HL-60 (cell line): ENCODE data around the gene SSC5D.

Source experiments
- DNase-seq, 2 experiments: peaks; one replicate each; pipeline ENCODE4 v3.0.0-alpha.2; 2010 to 2020; ENCODE audit warnings: low read depth in 1 of 2, low spot score in 1 of 2
- H3K27ac ChIP-seq: fragments of 250-450 bp; sonication (Bioruptor Pico); replicated peaks from 2 replicates; pipeline ENCODE4 v1.5.1; 2020; ENCODE audit warnings: mild to moderate bottlenecking, moderate library complexity
- H3K27me3 ChIP-seq: fragments of 250-450 bp; sonication (Bioruptor Pico); 2 replicates; pipeline ENCODE4 v1.5.1; 2021; ENCODE audit warnings: mild to moderate bottlenecking, moderate library complexity; ENCODE audit not compliant: insufficient read depth, poor library complexity, severe bottlenecking
- H3K4me3 ChIP-seq: replicated peaks from 2 replicates; pipeline ENCODE4 v1.5.1; 2011; ENCODE audit warnings: mild to moderate bottlenecking, control low read depth, low read length; ENCODE audit not compliant: insufficient read depth
- GABPA ChIP-seq: IDR thresholded peaks from 2 replicates; pipeline ENCODE4 v1.6.1; 2012; ENCODE audit warnings: low read depth
- POLR2AphosphoS5 ChIP-seq: IDR thresholded peaks from 2 replicates; pipeline ENCODE4 v1.6.1; 2012; ENCODE audit warnings: low read depth
- SPI1 ChIP-seq: IDR thresholded peaks from 2 replicates; pipeline ENCODE4 v1.6.1; 2012; ENCODE audit warnings: low read depth, mild to moderate bottlenecking, borderline replicate concordance
- TF ChIP-seq, protein P1 (sequence below): IDR thresholded peaks from one replicate; pipeline ENCODE4 v1.5.1; 2011; ENCODE audit warnings: low read length, control low read depth, inconsistent platforms; ENCODE audit not compliant: insufficient read depth
- TF ChIP-seq, protein P2 (sequence below): IDR thresholded peaks from 2 replicates; pipeline ENCODE4 v1.6.1; 2012; ENCODE audit warnings: low read depth; ENCODE audit not compliant: insufficient replicate concordance

SSC5D gene

DNA sequence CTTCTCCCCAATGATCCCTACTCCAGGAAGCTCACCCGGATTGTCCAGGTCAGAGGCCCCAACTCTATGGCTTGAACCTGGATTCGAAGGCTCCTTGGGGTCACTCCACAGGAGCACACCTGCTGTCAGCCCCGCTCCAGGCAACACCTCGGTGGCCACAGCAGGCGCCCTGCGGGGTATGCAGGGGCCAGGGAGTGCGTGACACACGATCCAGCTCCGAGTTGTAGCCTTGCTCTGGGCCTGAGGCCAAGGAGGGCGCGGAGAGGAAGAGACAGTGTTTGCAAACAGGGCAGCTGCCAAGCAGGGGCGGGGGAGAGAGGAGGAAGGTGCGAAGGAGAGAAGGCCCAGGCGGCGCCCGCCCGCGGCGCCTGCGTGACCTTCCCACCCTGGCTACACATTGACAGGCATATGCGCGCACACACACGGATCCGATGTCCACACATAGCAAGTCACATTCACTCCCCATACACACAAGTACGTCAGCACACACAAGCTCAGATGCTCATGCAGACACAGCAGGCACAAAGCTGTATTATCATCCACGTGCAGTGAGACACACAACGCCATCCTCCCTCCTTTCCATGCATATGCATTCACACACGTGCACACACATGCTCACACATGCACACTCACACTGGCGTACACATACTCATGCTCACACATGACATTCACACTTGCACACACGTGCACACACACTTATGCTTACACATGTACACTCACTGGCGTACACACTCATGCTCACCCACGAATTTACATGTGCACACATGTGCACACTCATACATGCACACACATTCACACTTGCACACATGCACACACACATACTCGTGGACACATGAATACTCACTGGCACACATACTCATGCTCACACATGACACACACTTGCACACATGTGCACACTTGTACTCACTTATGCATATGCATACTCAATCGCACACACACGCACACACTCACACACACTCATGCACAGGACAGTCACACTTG is 38.3 kb downstream of the SSC5D start:
- H3K4me3 ChIP-seq = no peak overlapping the region
- H3K27me3 ChIP-seq = no peaks in the 10 kb centered on the region
- no peak overlapping the region for H3K27ac ChIP-seq
- DNase-seq = peak; percentile 25 to 63
- no peak for TF ChIP-seq SPI1
- TF ChIP-seq POLR2AphosphoS5 = no peak
- TF ChIP-seq, protein P1, sequence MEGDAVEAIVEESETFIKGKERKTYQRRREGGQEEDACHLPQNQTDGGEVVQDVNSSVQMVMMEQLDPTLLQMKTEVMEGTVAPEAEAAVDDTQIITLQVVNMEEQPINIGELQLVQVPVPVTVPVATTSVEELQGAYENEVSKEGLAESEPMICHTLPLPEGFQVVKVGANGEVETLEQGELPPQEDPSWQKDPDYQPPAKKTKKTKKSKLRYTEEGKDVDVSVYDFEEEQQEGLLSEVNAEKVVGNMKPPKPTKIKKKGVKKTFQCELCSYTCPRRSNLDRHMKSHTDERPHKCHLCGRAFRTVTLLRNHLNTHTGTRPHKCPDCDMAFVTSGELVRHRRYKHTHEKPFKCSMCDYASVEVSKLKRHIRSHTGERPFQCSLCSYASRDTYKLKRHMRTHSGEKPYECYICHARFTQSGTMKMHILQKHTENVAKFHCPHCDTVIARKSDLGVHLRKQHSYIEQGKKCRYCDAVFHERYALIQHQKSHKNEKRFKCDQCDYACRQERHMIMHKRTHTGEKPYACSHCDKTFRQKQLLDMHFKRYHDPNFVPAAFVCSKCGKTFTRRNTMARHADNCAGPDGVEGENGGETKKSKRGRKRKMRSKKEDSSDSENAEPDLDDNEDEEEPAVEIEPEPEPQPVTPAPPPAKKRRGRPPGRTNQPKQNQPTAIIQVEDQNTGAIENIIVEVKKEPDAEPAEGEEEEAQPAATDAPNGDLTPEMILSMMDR = no peak
- TF ChIP-seq, protein P2, sequence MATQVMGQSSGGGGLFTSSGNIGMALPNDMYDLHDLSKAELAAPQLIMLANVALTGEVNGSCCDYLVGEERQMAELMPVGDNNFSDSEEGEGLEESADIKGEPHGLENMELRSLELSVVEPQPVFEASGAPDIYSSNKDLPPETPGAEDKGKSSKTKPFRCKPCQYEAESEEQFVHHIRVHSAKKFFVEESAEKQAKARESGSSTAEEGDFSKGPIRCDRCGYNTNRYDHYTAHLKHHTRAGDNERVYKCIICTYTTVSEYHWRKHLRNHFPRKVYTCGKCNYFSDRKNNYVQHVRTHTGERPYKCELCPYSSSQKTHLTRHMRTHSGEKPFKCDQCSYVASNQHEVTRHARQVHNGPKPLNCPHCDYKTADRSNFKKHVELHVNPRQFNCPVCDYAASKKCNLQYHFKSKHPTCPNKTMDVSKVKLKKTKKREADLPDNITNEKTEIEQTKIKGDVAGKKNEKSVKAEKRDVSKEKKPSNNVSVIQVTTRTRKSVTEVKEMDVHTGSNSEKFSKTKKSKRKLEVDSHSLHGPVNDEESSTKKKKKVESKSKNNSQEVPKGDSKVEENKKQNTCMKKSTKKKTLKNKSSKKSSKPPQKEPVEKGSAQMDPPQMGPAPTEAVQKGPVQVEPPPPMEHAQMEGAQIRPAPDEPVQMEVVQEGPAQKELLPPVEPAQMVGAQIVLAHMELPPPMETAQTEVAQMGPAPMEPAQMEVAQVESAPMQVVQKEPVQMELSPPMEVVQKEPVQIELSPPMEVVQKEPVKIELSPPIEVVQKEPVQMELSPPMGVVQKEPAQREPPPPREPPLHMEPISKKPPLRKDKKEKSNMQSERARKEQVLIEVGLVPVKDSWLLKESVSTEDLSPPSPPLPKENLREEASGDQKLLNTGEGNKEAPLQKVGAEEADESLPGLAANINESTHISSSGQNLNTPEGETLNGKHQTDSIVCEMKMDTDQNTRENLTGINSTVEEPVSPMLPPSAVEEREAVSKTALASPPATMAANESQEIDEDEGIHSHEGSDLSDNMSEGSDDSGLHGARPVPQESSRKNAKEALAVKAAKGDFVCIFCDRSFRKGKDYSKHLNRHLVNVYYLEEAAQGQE = no peak
- TF ChIP-seq GABPA = no peak

- Histone ChIP-seq H3K27ac (no peak overlapping the region), H3K27me3 (no peaks in the 10 kb centered on the region), H3K4me3 (no peak overlapping the region)
- TF ChIP-seq, protein P2 = no peak
- TF ChIP-seq GABPA (no peak), SPI1 (no peak), POLR2AphosphoS5 (no peak)
- TF ChIP-seq, protein P1 = no peak
- no peak for DNase-seq
These were observed 39.2 kb downstream of the SSC5D start for GRCh38 chr19:55527197-55528029.

DNA sequence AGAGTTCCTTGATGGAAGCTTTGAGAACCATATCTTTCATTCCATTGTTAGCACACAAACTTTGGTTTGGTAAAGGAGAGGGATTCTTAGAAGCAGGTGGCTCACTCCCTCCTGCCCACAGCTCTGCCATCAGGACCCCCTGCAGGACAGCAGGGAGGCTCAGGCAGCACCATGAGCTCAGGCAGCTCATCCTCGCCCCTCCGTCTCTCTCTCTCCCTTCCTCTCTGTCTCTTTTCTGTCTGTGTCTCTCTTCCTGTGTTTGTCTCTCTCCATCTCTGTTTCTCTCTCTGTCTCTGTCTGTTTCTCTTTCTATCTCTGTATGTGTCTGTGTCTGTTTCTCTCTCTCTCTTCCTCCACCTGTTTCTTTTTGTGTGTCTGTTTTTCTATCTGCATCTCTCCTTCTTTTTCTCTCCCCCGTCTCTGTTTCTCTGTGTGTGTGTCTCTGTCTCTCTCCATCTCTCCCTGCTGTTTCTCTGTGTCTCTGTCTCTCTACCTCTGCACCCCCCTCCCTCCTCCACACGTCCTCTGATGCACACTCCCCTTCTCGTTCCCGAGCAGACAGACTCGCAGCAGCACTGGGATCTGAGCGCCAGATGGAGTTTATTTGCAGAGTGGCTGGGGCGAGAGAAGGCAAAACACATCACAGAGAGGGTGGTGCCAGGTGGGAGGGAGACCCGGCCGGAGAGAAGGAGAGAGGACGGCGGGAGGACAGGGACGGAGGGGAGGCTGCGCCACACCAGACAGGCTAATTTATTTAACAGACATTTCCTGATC is 40.0 kb downstream of the SSC5D start:
- no peaks in the 10 kb centered on the region for H3K27me3 ChIP-seq
- DNase-seq = no peak
- no peak overlapping the region for H3K27ac ChIP-seq
- no peak overlapping the region for H3K4me3 ChIP-seq
- TF ChIP-seq GABPA (no peak), SPI1 (no peak), POLR2AphosphoS5 (no peak)
- TF ChIP-seq, protein P2 = no peak
- TF ChIP-seq, protein P1 = no peak
